Activated T-cell treated with anti-CD3 and anti-CD28 coated beads, Interleukin-2, amount 50 U/mL, for 4 hours (primary cell): ENCODE data around the gene THOC7. TPM values are rescaled to one million over a fixed set of nuclear protein-coding genes. Genes with fewer than 3 reads are reported as not detected.

ENCODE experiments used
- ATAC-seq, 2 donors: fragments of 200-7000 bp; cut with Tn5 transposase; one replicate each; pipeline ENCODE4 v1.10.0; 2021
- DNase-seq: peaks from one replicate; pipeline ENCODE4 v3.0.0-alpha.2; 2020
- H3K27me3 Mint-ChIP-seq: one replicate; pipeline ENCODE4 v1.8.0; 2021; ENCODE audit warnings: low read depth, mixed read lengths
- H3K36me3 Mint-ChIP-seq: one replicate; pipeline ENCODE4 v1.8.0; 2022; ENCODE audit warnings: mixed read lengths; ENCODE audit not compliant: insufficient read depth
- H3K4me1 Mint-ChIP-seq: one replicate; pipeline ENCODE4 v1.8.0; 2021; ENCODE audit warnings: low read depth, mixed read lengths
- H3K4me3 Mint-ChIP-seq: one replicate; pipeline ENCODE4 v1.8.0; 2021; ENCODE audit warnings: mild to moderate bottlenecking, moderate library complexity, mixed read lengths
- H3K9me3 Mint-ChIP-seq: one replicate; pipeline ENCODE4 v1.8.0; 2021; ENCODE audit warnings: mixed read lengths
- total RNA-seq, 3 donors: library from RNA; stranded (reverse); gene quantifications; one replicate each; pipeline ENCODE4 v1.2.1, GENCODE V29; 2021

Gene THOC7
- total RNA-seq, 3 donors from 2014 or later, result 70.5 to 80.3 (median 74.5) TPM

GRCh38 chr3:63842127-63842526, 21.5 kb downstream of the THOC7 start:
- ATAC-seq (no peak), DNase-seq (no peak)
- Mint-ChIP-seq H3K9me3 (no peaks in the 10 kb centered on the region), H3K27me3 (no peaks in the 10 kb centered on the region), H3K4me3 (no peak overlapping the region), H3K4me1 (peaks cover 7% of the 10 kb centered on the region), H3K36me3 (peaks cover 8% of the 10 kb centered on the region)

DNA sequence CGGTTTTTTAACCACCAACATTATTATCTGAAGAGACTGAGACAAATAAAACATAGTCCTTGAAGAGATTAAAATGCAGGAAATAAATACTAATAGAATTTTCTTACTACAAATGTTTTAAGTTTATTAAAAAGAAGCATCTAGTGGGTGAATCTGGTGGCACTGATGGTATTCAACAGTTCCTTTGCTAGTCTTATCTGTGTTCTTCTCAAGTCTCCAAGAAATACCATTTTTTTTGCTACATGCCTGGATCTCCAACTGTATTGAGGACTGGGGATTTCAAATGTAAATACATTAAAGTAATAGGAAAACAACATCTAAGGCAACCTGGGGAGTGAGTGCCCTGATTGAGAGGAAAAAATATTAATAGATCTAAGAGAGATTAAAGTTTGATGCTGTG, 21.9 kb downstream of the THOC7 start:
- Mint-ChIP-seq H3K4me3 (no peak overlapping the region), H3K36me3 (peaks cover 8% of the 10 kb centered on the region), H3K4me1 (peaks cover 7% of the 10 kb centered on the region), H3K9me3 (no peaks in the 10 kb centered on the region), H3K27me3 (no peaks in the 10 kb centered on the region)
- no peak for DNase-seq
- ATAC-seq, result no peak

- no peak for DNase-seq
- Mint-ChIP-seq H3K27me3 (no peaks in the 10 kb centered on the region), H3K4me1 (no peaks in the 10 kb centered on the region), H3K9me3 (no peaks in the 10 kb centered on the region), H3K36me3 (peaks cover 29% of the 10 kb centered on the region), H3K4me3 (no peak overlapping the region)
- ATAC-seq, result no peak
Observed at GRCh38 chr3:63832395-63832794, 31.2 kb downstream of the THOC7 start.

- Mint-ChIP-seq H3K4me1 (no peaks in the 10 kb centered on the region), H3K9me3 (no peaks in the 10 kb centered on the region), H3K36me3 (peaks cover 32% of the 10 kb centered on the region), H3K4me3 (no peak overlapping the region), H3K27me3 (no peaks in the 10 kb centered on the region)
- DNase-seq (no peak), ATAC-seq (no peak)
Observed at GRCh38 chr3:63830526-63830925, 33.1 kb downstream of the THOC7 start.

GRCh38 chr3:63824309-63824708, 39.3 kb downstream of the THOC7 start:
- peaks cover 7% of the 10 kb centered on the region for H3K36me3 Mint-ChIP-seq
- H3K27me3 Mint-ChIP-seq, result no peaks in the 10 kb centered on the region
- no peak for ATAC-seq
- H3K9me3 Mint-ChIP-seq, result no peaks in the 10 kb centered on the region
- DNase-seq, result no peak
- no peak overlapping the region for H3K4me3 Mint-ChIP-seq
- no peaks in the 10 kb centered on the region for H3K4me1 Mint-ChIP-seq

- no peak within 1 kb of the TSS for H3K4me3 Mint-ChIP-seq
- H3K4me1 Mint-ChIP-seq, result no peaks in the 10 kb centered on the region
- ATAC-seq, result no peak
- H3K27me3 Mint-ChIP-seq, result no peaks in the 10 kb centered on the region
- H3K36me3 Mint-ChIP-seq, result peaks cover 3% of the 10 kb centered on the region
- DNase-seq, result no peak
- no peaks in the 10 kb centered on the region for H3K9me3 Mint-ChIP-seq
Observed at GRCh38 chr3:63819151-63819398, 44.5 kb downstream of the THOC7 start, which contains the start of gene C3orf49. C3orf49 (plus strand) TSS chr3:63819299; CDS start chr3:63819472, 173 bp downstream.

DNA sequence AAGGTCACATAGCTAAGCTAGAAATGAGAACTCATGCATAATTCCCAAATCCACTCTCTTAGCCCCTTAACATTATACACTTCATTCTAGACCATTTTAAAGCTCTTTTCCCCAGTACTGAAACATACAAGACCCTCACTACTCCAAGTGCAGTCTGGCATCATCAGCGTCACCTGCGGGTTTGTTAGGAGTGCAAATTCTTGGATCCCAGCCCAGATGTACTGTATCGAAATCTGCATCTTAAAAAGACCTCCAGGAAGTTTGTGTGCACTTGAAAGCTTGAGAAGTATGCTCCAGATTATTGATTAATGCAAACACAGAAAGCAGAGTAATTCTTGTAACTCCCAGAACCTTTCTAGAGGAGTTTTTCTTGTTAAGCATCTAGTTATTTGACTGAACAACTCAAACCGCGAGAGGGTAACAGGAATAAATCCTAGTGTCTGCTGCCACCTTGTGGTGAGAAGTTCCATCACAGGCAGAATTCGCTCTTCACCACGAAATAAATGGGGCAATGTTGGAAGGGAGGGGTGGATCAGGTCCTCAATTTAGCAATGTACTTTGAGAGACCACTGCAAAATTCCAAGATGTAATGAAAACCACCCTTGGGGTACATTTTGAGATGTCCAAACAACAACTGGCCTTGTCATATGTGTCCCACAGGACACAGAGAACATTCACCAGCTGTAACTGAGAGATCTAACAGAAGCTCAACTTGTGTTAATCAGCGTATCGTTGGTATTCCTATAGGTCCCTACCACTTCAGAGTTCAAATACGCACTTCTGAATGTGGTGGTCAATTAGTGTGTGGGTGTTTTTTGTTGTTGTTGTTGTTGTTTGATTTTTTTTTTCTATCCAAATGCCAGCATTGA, 45.1 kb downstream of the THOC7 start:
- Mint-ChIP-seq H3K4me3 (no peak overlapping the region), H3K27me3 (no peaks in the 10 kb centered on the region), H3K36me3 (peaks cover 3% of the 10 kb centered on the region), H3K4me1 (no peaks in the 10 kb centered on the region), H3K9me3 (no peaks in the 10 kb centered on the region)
- peak in 1 of 2 donors; percentile 66 for ATAC-seq
- DNase-seq, result peak; percentile 55

- peaks cover 3% of the 10 kb centered on the region for H3K36me3 Mint-ChIP-seq
- H3K4me1 Mint-ChIP-seq, result no peaks in the 10 kb centered on the region
- H3K27me3 Mint-ChIP-seq, result no peaks in the 10 kb centered on the region
- no peak for DNase-seq
- no peak overlapping the region for H3K4me3 Mint-ChIP-seq
- H3K9me3 Mint-ChIP-seq, result no peaks in the 10 kb centered on the region
- ATAC-seq, result no peak
Observed at GRCh38 chr3:63817225-63817624, 46.4 kb downstream of the THOC7 start.

GRCh38 chr3:63814237-63814636, 49.4 kb downstream of the THOC7 start:
- ATAC-seq, result no peak
- no peak for DNase-seq
- Mint-ChIP-seq H3K36me3 (peaks cover 3% of the 10 kb centered on the region), H3K4me1 (no peaks in the 10 kb centered on the region), H3K4me3 (no peak overlapping the region), H3K9me3 (no peaks in the 10 kb centered on the region), H3K27me3 (no peaks in the 10 kb centered on the region)

GRCh38 chr3:63809607-63810006, 54.0 kb downstream of the THOC7 start:
- Mint-ChIP-seq H3K4me3 (no peak overlapping the region), H3K27me3 (no peaks in the 10 kb centered on the region), H3K36me3 (no peaks in the 10 kb centered on the region), H3K4me1 (no peaks in the 10 kb centered on the region), H3K9me3 (no peaks in the 10 kb centered on the region)
- no peak for DNase-seq
- no peak for ATAC-seq

DNA sequence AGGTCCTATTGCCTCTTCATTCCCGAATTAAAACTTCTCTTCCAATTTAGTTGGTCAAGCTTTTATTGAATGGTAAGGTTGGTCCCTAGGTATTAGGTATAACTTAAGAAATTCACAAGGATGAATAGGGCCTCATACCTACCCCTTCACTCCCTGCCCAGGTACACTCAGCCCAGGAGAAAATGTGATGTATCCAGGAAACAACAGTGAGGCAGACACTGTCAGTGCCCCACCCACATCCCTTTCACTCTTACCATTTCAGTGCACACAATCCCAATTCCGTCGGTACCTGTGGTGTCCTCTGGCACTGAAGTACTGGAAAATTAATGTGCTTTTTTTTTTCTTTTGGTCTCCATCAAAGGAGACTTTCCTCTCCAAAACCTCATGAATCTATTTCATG, 55.0 kb downstream of the THOC7 start:
- ATAC-seq (no peak), DNase-seq (no peak)
- no peaks in the 10 kb centered on the region for H3K27me3 Mint-ChIP-seq
- H3K36me3 Mint-ChIP-seq, result no peaks in the 10 kb centered on the region
- H3K4me1 Mint-ChIP-seq, result no peaks in the 10 kb centered on the region
- H3K4me3 Mint-ChIP-seq, result no peak overlapping the region
- H3K9me3 Mint-ChIP-seq, result no peaks in the 10 kb centered on the region

GRCh38 chr3:63807961-63808565, 55.5 kb downstream of the THOC7 start:
- ATAC-seq (no peak), DNase-seq (no peak)
- H3K4me3 Mint-ChIP-seq, result no peak overlapping the region
- H3K36me3 Mint-ChIP-seq, result no peaks in the 10 kb centered on the region
- H3K4me1 Mint-ChIP-seq, result no peaks in the 10 kb centered on the region
- no peaks in the 10 kb centered on the region for H3K9me3 Mint-ChIP-seq
- H3K27me3 Mint-ChIP-seq, result no peaks in the 10 kb centered on the region

DNA sequence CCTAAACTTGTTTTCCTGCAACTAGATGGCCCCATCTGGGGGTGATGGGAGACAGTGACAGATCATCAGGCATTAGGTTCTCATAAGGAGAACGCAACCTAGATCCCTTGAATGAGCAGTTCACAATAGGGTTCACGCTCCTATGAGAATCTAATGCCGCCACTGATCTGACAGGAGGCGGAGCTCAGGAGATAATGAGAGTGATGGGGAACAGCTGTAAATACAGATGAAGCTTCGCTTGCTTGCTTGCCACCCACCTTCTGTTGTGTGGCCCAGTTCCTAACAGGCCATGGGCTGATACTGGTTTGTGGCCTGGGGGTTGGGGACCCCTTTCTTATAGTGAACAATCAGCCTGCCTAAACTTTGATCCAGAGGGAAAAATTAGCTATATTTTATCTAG, 59.7 kb downstream of the THOC7 start:
- Mint-ChIP-seq H3K27me3 (no peaks in the 10 kb centered on the region), H3K9me3 (no peaks in the 10 kb centered on the region), H3K4me1 (no peaks in the 10 kb centered on the region), H3K36me3 (no peaks in the 10 kb centered on the region), H3K4me3 (no peak overlapping the region)
- DNase-seq (no peak), ATAC-seq (no peak)

DNA sequence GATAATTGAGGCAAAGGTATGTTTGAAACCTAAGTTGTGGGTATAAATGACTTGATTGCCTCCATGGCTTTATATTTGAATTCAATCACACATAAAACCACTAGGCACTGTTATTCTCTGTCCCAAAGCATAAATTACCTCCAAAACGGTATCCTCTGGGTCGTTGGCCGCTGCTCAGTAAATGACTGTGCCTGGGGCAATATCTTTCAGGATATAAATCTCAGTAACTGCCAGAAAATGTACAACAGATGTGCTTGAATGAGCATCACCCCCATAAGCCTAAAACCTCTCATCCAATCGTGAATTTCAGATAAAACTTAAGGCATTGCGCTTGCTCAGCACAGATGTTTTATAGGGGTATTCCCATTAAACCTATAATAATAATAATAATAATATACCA, 63.5 kb downstream of the THOC7 start:
- H3K4me3 Mint-ChIP-seq, result no peak overlapping the region
- no peaks in the 10 kb centered on the region for H3K27me3 Mint-ChIP-seq
- DNase-seq, result no peak
- no peak for ATAC-seq
- no peaks in the 10 kb centered on the region for H3K36me3 Mint-ChIP-seq
- H3K4me1 Mint-ChIP-seq, result no peaks in the 10 kb centered on the region
- no peaks in the 10 kb centered on the region for H3K9me3 Mint-ChIP-seq

GRCh38 chr3:63798949-63799348, 64.7 kb downstream of the THOC7 start:
- ATAC-seq (no peak), DNase-seq (no peak)
- Mint-ChIP-seq H3K4me1 (no peaks in the 10 kb centered on the region), H3K4me3 (no peak overlapping the region), H3K27me3 (no peaks in the 10 kb centered on the region), H3K36me3 (no peaks in the 10 kb centered on the region), H3K9me3 (no peaks in the 10 kb centered on the region)
